IMR-90 (cell line): ENCODE measurements around the gene CES3. TPM values are rescaled to one million over a fixed set of nuclear protein-coding genes. Genes with fewer than 3 reads are reported as not detected.

Experiments used
- ATAC-seq: fragments of 200-7000 bp; cut with Tn5 transposase; 2 replicates; pipeline ENCODE4 v1.9.1; 2020; ENCODE audit warnings: low read depth, mild to moderate bottlenecking, moderate library complexity
- BruUV-seq: library from RNA; stranded (reverse); fragments of 400-500 nt; replicated peaks from 2 replicates; lab custom pipeline; 2021; lab: Mats Ljungman, UMichigan
- CTCF ChIA-PET: fragments of 300-600 bp; formaldehyde crosslinking; extraction: SDS; loops from one replicate; lab custom pipeline; 2021; ENCODE audit warnings: antibody characterized with exemption; lab: Yijun Ruan, JAX
- POLR2A ChIA-PET: fragments of 300-600 bp; sonication (Branson Sonifier 250); formaldehyde crosslinking; loops from one replicate; lab custom pipeline; 2022; ENCODE audit warnings: antibody characterized with exemption; ENCODE audit not compliant: unreplicated experiment; lab: Charles Lee
- DNase-seq: peaks from one replicate; pipeline ENCODE4 v3.0.0; 2013
- H2AFZ ChIP-seq: replicated peaks from 2 replicates; pipeline ENCODE3; 2013; ENCODE audit warnings: low read length, mild to moderate bottlenecking; ENCODE audit not compliant: poor library complexity
- H2AK5ac ChIP-seq: 2 replicates; pipeline ENCODE4 v1.6.1; 2013; ENCODE audit warnings: low read depth, low read length, inconsistent platforms
- H2AK9ac ChIP-seq: replicated peaks from 2 replicates; pipeline ENCODE3; 2013; ENCODE audit warnings: mild to moderate bottlenecking, low read depth, low read length, moderate library complexity; ENCODE audit not compliant: poor library complexity
- H2BK120ac ChIP-seq: 2 replicates; pipeline ENCODE4 v1.6.1; 2013; ENCODE audit warnings: low read depth, low read length, inconsistent platforms
- H2BK15ac ChIP-seq: 3 replicates; pipeline ENCODE4 v1.6.1; 2013; ENCODE audit warnings: low read depth, low read length, inconsistent platforms
- H2BK20ac ChIP-seq: 2 replicates; pipeline ENCODE4 v1.6.1; 2013; ENCODE audit warnings: low read depth, mild to moderate bottlenecking, inconsistent platforms, low read length, moderate library complexity
- H2BK5ac ChIP-seq: 2 replicates; pipeline ENCODE4 v1.6.1; 2013; ENCODE audit warnings: mild to moderate bottlenecking, low read depth, low read length, inconsistent platforms; ENCODE audit not compliant: poor library complexity, severe bottlenecking
- H3K14ac ChIP-seq: replicated peaks from 2 replicates; pipeline ENCODE4 v1.6.1; 2013; ENCODE audit warnings: low read depth, low read length, inconsistent platforms
- H3K18ac ChIP-seq: 2 replicates; pipeline ENCODE4 v1.6.1; 2013; ENCODE audit warnings: low read depth, low read length, control low read depth
- H3K23ac ChIP-seq: 2 replicates; pipeline ENCODE4 v1.6.1; 2013; ENCODE audit warnings: low read depth, low read length, inconsistent platforms
- H3K27ac ChIP-seq: 2 replicates; pipeline ENCODE4 v1.5.1; 2013; ENCODE audit warnings: mild to moderate bottlenecking, control low read depth, low read length; ENCODE audit not compliant: insufficient read depth
- H3K27me3 ChIP-seq: 2 replicates; pipeline ENCODE4 v1.6.1; 2013; ENCODE audit warnings: low read length; ENCODE audit not compliant: control insufficient read depth, insufficient read depth
- H3K36me3 ChIP-seq: 2 replicates; pipeline ENCODE4 v1.6.1; 2013; ENCODE audit warnings: low read length, mixed read lengths; ENCODE audit not compliant: control insufficient read depth, insufficient read depth
- H3K4ac ChIP-seq: 2 replicates; pipeline ENCODE4 v1.6.1; 2013; ENCODE audit warnings: low read depth, low read length, inconsistent platforms
- H3K4me1 ChIP-seq: 2 replicates; pipeline ENCODE4 v1.6.1; 2013; ENCODE audit warnings: low read length, mixed read lengths; ENCODE audit not compliant: control insufficient read depth, insufficient read depth
- H3K4me2 ChIP-seq: 2 replicates; pipeline ENCODE4 v1.6.1; 2013; ENCODE audit warnings: low read depth, mild to moderate bottlenecking, control low read depth, low read length, moderate library complexity
- H3K4me3 ChIP-seq: 2 replicates; pipeline ENCODE4 v1.5.1; 2013; ENCODE audit warnings: low read depth, mild to moderate bottlenecking, control low read depth, low read length, moderate library complexity; ENCODE audit not compliant: insufficient read depth
- H3K56ac ChIP-seq: 2 replicates; pipeline ENCODE4 v1.6.1; 2013; ENCODE audit warnings: low read length, inconsistent platforms; ENCODE audit not compliant: insufficient read depth; ENCODE audit errors: extremely low read depth
- H3K79me1 ChIP-seq, 2 experiments: 2 replicates each; pipeline ENCODE4 v1.6.1; 2013; ENCODE audit warnings: low read length in 2 of 2, inconsistent platforms in 1 of 2, low read depth in 1 of 2
- H3K9ac ChIP-seq: 2 replicates; pipeline ENCODE4 v1.6.1; 2013; ENCODE audit warnings: low read depth, low read length, control low read depth
- H3K9me1 ChIP-seq: 2 replicates; pipeline ENCODE4 v1.6.1; 2013; ENCODE audit warnings: low read length, inconsistent platforms; ENCODE audit not compliant: insufficient read depth
- H3K9me3 ChIP-seq: 2 replicates; pipeline ENCODE4 v1.6.1; 2013; ENCODE audit warnings: low read length; ENCODE audit not compliant: control insufficient read depth, insufficient read depth
- H4K20me1 ChIP-seq: 2 replicates; pipeline ENCODE4 v1.6.1; 2013; ENCODE audit warnings: low read length, inconsistent platforms; ENCODE audit not compliant: insufficient read depth
- H4K5ac ChIP-seq: 2 replicates; pipeline ENCODE4 v1.6.1; 2013; ENCODE audit warnings: mild to moderate bottlenecking, low read depth, low read length, control low read depth
- H4K8ac ChIP-seq, 2 experiments: 2 replicates each; pipeline ENCODE4 v1.6.1; 2013; ENCODE audit warnings: low read depth in 2 of 2, low read length in 2 of 2, control low read depth in 1 of 2, inconsistent platforms in 1 of 2
- H4K91ac ChIP-seq: 2 replicates; pipeline ENCODE4 v1.6.1; 2013; ENCODE audit warnings: low read depth, low read length, inconsistent platforms; ENCODE audit not compliant: insufficient read depth
- BHLHE40 ChIP-seq: fragments of 150-350 bp; IDR thresholded peaks from 2 replicates; pipeline ENCODE4 v1.6.1; 2016; ENCODE audit warnings: mild to moderate bottlenecking, low read depth, low read length
- CEBPB ChIP-seq: IDR thresholded peaks from 2 replicates; pipeline ENCODE4 v1.6.1; 2012; ENCODE audit warnings: low read depth, low read length, improper control_type of control experiment
- CHD1 ChIP-seq: IDR thresholded peaks from 2 replicates; pipeline ENCODE4 v1.6.1; 2012; ENCODE audit warnings: low read depth, low read length, improper control_type of control experiment
- FOS ChIP-seq: fragments of 150-350 bp; IDR thresholded peaks from 2 replicates; pipeline ENCODE4 v1.6.1; 2016; ENCODE audit warnings: low read depth, low read length
- MAFK ChIP-seq: IDR thresholded peaks from 2 replicates; pipeline ENCODE4 v1.6.1; 2012; ENCODE audit warnings: low read depth, low read length, improper control_type of control experiment
- MAZ ChIP-seq: IDR thresholded peaks from 2 replicates; pipeline ENCODE4 v1.6.1; 2012; ENCODE audit warnings: low read depth, mild to moderate bottlenecking, low read length, improper control_type of control experiment, moderate library complexity, borderline replicate concordance
- MXI1 ChIP-seq: IDR thresholded peaks from 2 replicates; pipeline ENCODE4 v1.6.1; 2012; ENCODE audit warnings: low read depth, mild to moderate bottlenecking, low read length, moderate library complexity, borderline replicate concordance
- NFE2L2 ChIP-seq: fragments of 150-350 bp; IDR thresholded peaks from 2 replicates; pipeline ENCODE4 v1.6.1; 2016; ENCODE audit warnings: low read depth, mild to moderate bottlenecking, low read length
- POLR2A ChIP-seq: IDR thresholded peaks from 2 replicates; pipeline ENCODE4 v1.6.1; 2012; ENCODE audit warnings: mild to moderate bottlenecking, low read depth, low read length
- RCOR1 ChIP-seq: IDR thresholded peaks from 2 replicates; pipeline ENCODE4 v1.6.1; 2012; ENCODE audit warnings: mild to moderate bottlenecking, low read length, improper control_type of control experiment; ENCODE audit not compliant: insufficient replicate concordance
- RFX5 ChIP-seq: IDR thresholded peaks from 2 replicates; pipeline ENCODE4 v1.8.0; 2012; ENCODE audit warnings: low read depth, mild to moderate bottlenecking, low read length, moderate library complexity
- SMC3 ChIP-seq: fragments of 150-350 bp; IDR thresholded peaks from 2 replicates; pipeline ENCODE4 v1.6.1; 2016; ENCODE audit warnings: low read depth, mild to moderate bottlenecking, antibody characterized with exemption, low read length, moderate library complexity
- WGBS, 2 experiments: methylation state at CpG; one replicate each; pipeline versions ENCODE4 v1.1.5 to v1.1.7; 2013; ENCODE audit warnings: missing lambda C conversion rate in 2 of 2; ENCODE audit not compliant: insufficient read length in 1 of 2; ENCODE audit errors: extremely low coverage in 2 of 2; 5-methylcytosine and 5-hydroxymethylcytosine counted together
- dilution Hi-C: fragments of 300-500 bp; cut with HindIII; formaldehyde crosslinking; loops from one replicate; pipeline ENCODE4 v1.14.3; 2018; ENCODE audit warnings: low sequenced_read_pairs; ENCODE audit not compliant: unreplicated experiment
- in situ Hi-C: fragments of 300-500 bp; cut with MboI; formaldehyde crosslinking; loops from 3 replicates; pipeline ENCODE4 v1.14.3; 2019; ENCODE audit warnings: low sequenced_read_pairs, inconsistent platforms, mixed read lengths
- intact Hi-C: fragments of 100-400 bp; cut with micrococcal nuclease; formaldehyde crosslinking; loops from 2 replicates; pipeline ENCODE4 v1.10.0; 2022
- polyA plus RNA-seq, 3 experiments: library from polyadenylated mRNA; depleted of rRNA; stranded (reverse); fragments of >200 nt; gene quantifications; 2 replicates each; pipeline ENCODE4 v1.2.3, GENCODE V29; 2012; ENCODE audit warnings: low replicate concordance in 1 of 3
- total RNA-seq: library from RNA; depleted of rRNA; stranded (reverse); fragments of >200 nt; gene quantifications from 2 replicates; pipeline ENCODE4 v1.2.3, GENCODE V29; 2012
- TF ChIP-seq, protein P1 (sequence below): fragments of 150-350 bp; IDR thresholded peaks from 2 replicates; pipeline ENCODE4 v1.6.1; 2016; ENCODE audit warnings: low read depth, mild to moderate bottlenecking, low read length, moderate library complexity, borderline replicate concordance
- TF ChIP-seq, protein P2 (sequence below): conservative IDR thresholded peaks from 2 replicates; pipeline ENCODE4 v1.5.1; 2012; ENCODE audit warnings: mild to moderate bottlenecking, low read depth, low read length, improper control_type of control experiment

CES3 gene
- total and polyA plus RNA-seq, 2 of the 4 experiments (the other 2 are of a cell fraction), result 0.03 TPM; not detected in 1

DNA sequence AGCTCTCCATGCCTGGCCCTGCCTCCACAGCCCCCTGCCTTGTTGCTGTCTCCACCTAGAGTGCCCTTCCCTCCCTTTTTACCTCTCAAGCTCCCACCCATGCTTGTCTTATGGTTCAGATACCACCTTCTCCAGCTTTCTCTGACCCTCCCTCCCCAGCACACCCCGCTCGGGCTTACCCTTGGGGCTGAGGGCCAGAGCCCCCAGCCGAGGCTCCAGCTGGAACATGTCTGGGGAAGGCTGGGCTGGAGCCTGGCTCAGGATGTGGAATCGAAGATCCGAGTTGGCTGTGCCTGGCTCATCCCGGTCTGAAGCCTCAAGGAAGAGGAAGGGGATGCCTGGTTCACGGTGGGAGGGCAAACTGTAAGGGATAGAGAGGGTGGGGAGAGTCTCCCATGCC, 46.0 kb upstream of the CES3 start:
- no peaks in the 10 kb centered on the region for H3K4me1 ChIP-seq
- in situ Hi-C loops (no loop called here), dilution Hi-C loops (no loop called here), intact Hi-C loops (no loop called here)
- no peak overlapping the region for H3K14ac ChIP-seq
- H3K4me2 ChIP-seq, result no peak overlapping the region
- H3K4me3 ChIP-seq, result no peak overlapping the region
- no peak overlapping the region for H2BK15ac ChIP-seq
- H3K56ac ChIP-seq, result no peak overlapping the region
- ChIA-PET POLR2A (no interaction called here), CTCF (no interaction called here)
- no peak overlapping the region for H3K4ac ChIP-seq
- no peaks in the 10 kb centered on the region for H4K20me1 ChIP-seq
- DNase-seq (no peak), ATAC-seq (no peak)
- H3K9ac ChIP-seq, result no peak overlapping the region
- no peaks in the 10 kb centered on the region for H3K79me1 ChIP-seq
- no peak overlapping the region for H4K8ac ChIP-seq
- no peak overlapping the region for H3K18ac ChIP-seq
- no peaks in the 10 kb centered on the region for H3K9me3 ChIP-seq
- H2AK9ac ChIP-seq, result no peak overlapping the region
- no TSS peak for BruUV-seq
- no peaks in the 10 kb centered on the region for H3K9me1 ChIP-seq
- no peak overlapping the region for H2BK20ac ChIP-seq
- TF ChIP-seq MAFK (no peak), MXI1 (no peak), CHD1 (no peak), CEBPB (no peak), BHLHE40 (no peak), RCOR1 (no peak), FOS (no peak), RFX5 (no peak), MAZ (no peak), POLR2A (no peak), NFE2L2 (no peak), SMC3 (no peak)
- TF ChIP-seq, protein P1, sequence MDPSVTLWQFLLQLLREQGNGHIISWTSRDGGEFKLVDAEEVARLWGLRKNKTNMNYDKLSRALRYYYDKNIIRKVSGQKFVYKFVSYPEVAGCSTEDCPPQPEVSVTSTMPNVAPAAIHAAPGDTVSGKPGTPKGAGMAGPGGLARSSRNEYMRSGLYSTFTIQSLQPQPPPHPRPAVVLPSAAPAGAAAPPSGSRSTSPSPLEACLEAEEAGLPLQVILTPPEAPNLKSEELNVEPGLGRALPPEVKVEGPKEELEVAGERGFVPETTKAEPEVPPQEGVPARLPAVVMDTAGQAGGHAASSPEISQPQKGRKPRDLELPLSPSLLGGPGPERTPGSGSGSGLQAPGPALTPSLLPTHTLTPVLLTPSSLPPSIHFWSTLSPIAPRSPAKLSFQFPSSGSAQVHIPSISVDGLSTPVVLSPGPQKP, result no peak
- TF ChIP-seq, protein P2, sequence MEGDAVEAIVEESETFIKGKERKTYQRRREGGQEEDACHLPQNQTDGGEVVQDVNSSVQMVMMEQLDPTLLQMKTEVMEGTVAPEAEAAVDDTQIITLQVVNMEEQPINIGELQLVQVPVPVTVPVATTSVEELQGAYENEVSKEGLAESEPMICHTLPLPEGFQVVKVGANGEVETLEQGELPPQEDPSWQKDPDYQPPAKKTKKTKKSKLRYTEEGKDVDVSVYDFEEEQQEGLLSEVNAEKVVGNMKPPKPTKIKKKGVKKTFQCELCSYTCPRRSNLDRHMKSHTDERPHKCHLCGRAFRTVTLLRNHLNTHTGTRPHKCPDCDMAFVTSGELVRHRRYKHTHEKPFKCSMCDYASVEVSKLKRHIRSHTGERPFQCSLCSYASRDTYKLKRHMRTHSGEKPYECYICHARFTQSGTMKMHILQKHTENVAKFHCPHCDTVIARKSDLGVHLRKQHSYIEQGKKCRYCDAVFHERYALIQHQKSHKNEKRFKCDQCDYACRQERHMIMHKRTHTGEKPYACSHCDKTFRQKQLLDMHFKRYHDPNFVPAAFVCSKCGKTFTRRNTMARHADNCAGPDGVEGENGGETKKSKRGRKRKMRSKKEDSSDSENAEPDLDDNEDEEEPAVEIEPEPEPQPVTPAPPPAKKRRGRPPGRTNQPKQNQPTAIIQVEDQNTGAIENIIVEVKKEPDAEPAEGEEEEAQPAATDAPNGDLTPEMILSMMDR, result no peak
- no peak overlapping the region for H2BK5ac ChIP-seq
- no peak overlapping the region for H2AFZ ChIP-seq
- H4K5ac ChIP-seq, result no peak overlapping the region
- no peak overlapping the region for H3K27ac ChIP-seq
- no peak overlapping the region for H3K23ac ChIP-seq
- H2BK120ac ChIP-seq, result no peak overlapping the region
- WGBS, 2 experiments, result no CpG with 5 or more reads among the region's 7 CpGs
- H3K27me3 ChIP-seq, result peaks cover 44% of the 10 kb centered on the region
- no peaks in the 10 kb centered on the region for H3K36me3 ChIP-seq
- no peak overlapping the region for H2AK5ac ChIP-seq
- H4K91ac ChIP-seq, result no peak overlapping the region
